KMS-11 (cell line): ENCODE results near the gene KRT7.

Source experiments
- H2AFZ ChIP-seq: fragments of 200-600 bp; sonication (generic); 2 replicates; pipeline ENCODE4 v1.6.1; 2016; ENCODE audit warnings: antibody characterized with exemption, mixed run types, low read depth
- H3K27ac ChIP-seq: fragments of 200-600 bp; sonication (generic); 2 replicates; pipeline ENCODE4 v1.6.1; 2016; ENCODE audit warnings: mild to moderate bottlenecking, mixed run types
- H3K27me3 ChIP-seq: fragments of 200-600 bp; sonication (generic); 2 replicates; pipeline ENCODE4 v1.6.1; 2017; ENCODE audit warnings: mild to moderate bottlenecking, low read depth, mixed run types, moderate library complexity; ENCODE audit not compliant: insufficient read depth
- H3K36me3 ChIP-seq: fragments of 200-600 bp; sonication (generic); 2 replicates; pipeline ENCODE4 v1.6.1; 2017; ENCODE audit warnings: mild to moderate bottlenecking, mixed run types; ENCODE audit not compliant: insufficient read depth
- H3K4me1 ChIP-seq: fragments of 200-600 bp; sonication (generic); 2 replicates; pipeline ENCODE4 v1.6.1; 2016; ENCODE audit warnings: mild to moderate bottlenecking, low read depth, mixed run types; ENCODE audit not compliant: poor library complexity, severe bottlenecking
- H3K4me2 ChIP-seq: fragments of 200-600 bp; sonication (generic); 2 replicates; pipeline ENCODE4 v1.7.0; 2016; ENCODE audit warnings: mild to moderate bottlenecking, mixed run types
- H3K4me3 ChIP-seq: fragments of 200-600 bp; sonication (generic); IDR thresholded peaks from 2 replicates; pipeline ENCODE4 v1.6.1; 2017; ENCODE audit warnings: low read depth, low read length, mixed read lengths; ENCODE audit not compliant: insufficient read depth
- H3K79me2 ChIP-seq: fragments of 200-600 bp; sonication (generic); 2 replicates; pipeline ENCODE4 v1.6.1; 2016; ENCODE audit warnings: low read depth, mixed run types; ENCODE audit not compliant: insufficient read depth
- H3K9ac ChIP-seq: fragments of 200-600 bp; sonication (generic); 2 replicates; pipeline ENCODE4 v1.6.1; 2016; ENCODE audit warnings: mild to moderate bottlenecking, mixed run types
- H4K20me1 ChIP-seq: fragments of 200-600 bp; sonication (generic); 2 replicates; pipeline ENCODE4 v1.6.1; 2016; ENCODE audit warnings: mild to moderate bottlenecking, mixed run types; ENCODE audit not compliant: insufficient read depth
- CTCF ChIP-seq: fragments of 200-600 bp; sonication (generic); conservative IDR thresholded peaks from 2 replicates; pipeline ENCODE4 v1.6.1; 2017; ENCODE audit warnings: low read depth, mild to moderate bottlenecking, antibody characterized with exemption, low read length, moderate library complexity, mixed read lengths

The KRT7 gene

GRCh38 chr12:52213564-52214420 lies 19.3 kb upstream of the KRT7 start:
- Histone ChIP-seq H2AFZ (peak overlapping the region; percentile 36; the same call in 1 of the 2 replicates), H3K4me2 (no peak overlapping the region), H3K36me3 (no peaks in the 10 kb centered on the region), H3K27ac (no peak overlapping the region), H3K4me1 (peaks cover 6% of the 10 kb centered on the region), H3K27me3 (peaks cover 9% of the 10 kb centered on the region; the same call in 1 of the 2 replicates), H3K79me2 (no peaks in the 10 kb centered on the region), H3K4me3 (no peak overlapping the region), H3K9ac (no peak overlapping the region), H4K20me1 (no peaks in the 10 kb centered on the region)
- peak; percentile 94 for TF ChIP-seq CTCF

DNA sequence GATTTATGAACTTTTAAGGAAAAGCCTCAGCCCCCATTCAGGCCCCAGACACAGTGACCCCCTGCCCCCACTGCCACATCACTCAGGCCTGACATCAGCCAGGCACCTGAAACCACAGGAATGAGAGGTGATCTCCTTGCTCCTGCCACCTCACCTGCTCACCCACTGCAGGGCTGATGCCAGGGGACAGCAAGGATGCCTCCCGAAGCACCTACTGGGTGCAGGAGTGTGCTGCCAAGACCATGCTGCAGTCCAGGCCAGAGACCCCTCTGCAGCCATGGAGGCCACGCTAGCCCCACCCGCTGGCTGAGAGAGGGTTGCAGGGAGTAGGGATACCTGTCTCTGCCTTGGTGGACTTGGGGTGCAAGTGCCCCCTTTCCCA lies 18.6 kb upstream of the KRT7 start:
- no peak overlapping the region for H3K9ac ChIP-seq
- H3K27me3 ChIP-seq, result peaks cover 6% of the 10 kb centered on the region; the same call in 1 of the 2 replicates
- no peak overlapping the region for H3K4me3 ChIP-seq
- no peak overlapping the region for H2AFZ ChIP-seq
- peaks cover 6% of the 10 kb centered on the region for H3K4me1 ChIP-seq
- no peak overlapping the region for H3K4me2 ChIP-seq
- TF ChIP-seq CTCF, result no peak
- no peak overlapping the region for H3K27ac ChIP-seq
- H3K79me2 ChIP-seq, result no peaks in the 10 kb centered on the region
- no peaks in the 10 kb centered on the region for H4K20me1 ChIP-seq
- no peaks in the 10 kb centered on the region for H3K36me3 ChIP-seq

DNA sequence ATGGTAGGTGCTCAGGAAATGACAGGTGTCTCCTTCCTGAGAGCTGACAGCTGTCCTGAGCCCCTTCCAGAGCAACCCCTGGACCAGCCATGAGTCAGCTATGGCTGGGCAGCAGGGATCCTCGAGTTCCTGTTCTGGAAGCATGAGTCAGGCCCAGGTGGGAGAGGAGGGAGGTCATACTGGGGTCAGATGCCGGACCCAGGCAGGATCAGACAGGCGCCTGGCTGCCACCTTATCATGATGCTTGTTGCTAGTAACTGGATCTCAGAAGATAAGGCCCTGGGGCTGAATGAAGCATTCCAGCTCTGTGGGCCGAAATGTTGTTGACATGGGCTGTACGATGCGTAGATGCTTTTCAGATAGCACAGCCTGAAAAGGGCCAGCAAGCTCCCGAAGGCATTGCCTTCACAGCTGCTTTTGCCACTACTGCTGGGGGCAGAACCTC lies 17.4 kb upstream of the KRT7 start:
- Histone ChIP-seq H2AFZ (no peak overlapping the region), H3K27ac (no peak overlapping the region), H3K27me3 (peaks cover 2% of the 10 kb centered on the region; the same call in 1 of the 2 replicates), H3K79me2 (no peaks in the 10 kb centered on the region), H4K20me1 (no peaks in the 10 kb centered on the region), H3K4me1 (peaks cover 6% of the 10 kb centered on the region), H3K4me3 (no peak overlapping the region), H3K9ac (no peak overlapping the region), H3K4me2 (no peak overlapping the region), H3K36me3 (no peaks in the 10 kb centered on the region)
- no peak for TF ChIP-seq CTCF

DNA sequence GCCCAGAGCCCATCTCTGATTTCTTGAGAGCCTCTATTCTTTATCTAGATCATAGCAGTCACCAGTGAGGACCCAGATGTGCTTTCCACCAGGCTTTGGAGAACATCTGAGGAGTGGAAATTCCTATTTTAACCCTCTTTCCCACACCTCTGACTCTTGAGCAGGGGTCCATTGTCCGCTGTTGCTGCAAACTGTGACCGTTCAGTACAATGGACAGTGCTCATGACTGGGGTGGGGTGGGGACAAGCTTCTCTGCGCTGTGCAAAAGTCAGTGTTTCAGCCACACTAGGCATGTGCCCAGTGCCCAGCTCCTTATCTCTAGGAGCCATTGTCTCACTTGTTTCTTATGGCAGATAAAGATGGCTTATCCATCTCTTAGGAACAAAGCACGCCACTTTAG lies 16.9 kb upstream of the KRT7 start:
- no peak overlapping the region for H3K9ac ChIP-seq
- no peak overlapping the region for H3K4me3 ChIP-seq
- H4K20me1 ChIP-seq, result no peaks in the 10 kb centered on the region
- H3K27me3 ChIP-seq, result no peaks in the 10 kb centered on the region
- TF ChIP-seq CTCF, result no peak
- no peaks in the 10 kb centered on the region for H3K36me3 ChIP-seq
- no peak overlapping the region for H3K4me2 ChIP-seq
- peaks cover 6% of the 10 kb centered on the region for H3K4me1 ChIP-seq
- H2AFZ ChIP-seq, result no peak overlapping the region
- no peak overlapping the region for H3K27ac ChIP-seq
- no peaks in the 10 kb centered on the region for H3K79me2 ChIP-seq
